HG03378 (cell line): ENCODE measurements around the gene HAX1.

Experiments used
- ATAC-seq: cut with Tn5 transposase; IDR thresholded peaks from one replicate; pipeline ENCODE4 v1.9.1; 2021; ENCODE audit warnings: mild to moderate bottlenecking, moderate library complexity; ENCODE audit not compliant: unreplicated experiment

HAX1 gene

DNA sequence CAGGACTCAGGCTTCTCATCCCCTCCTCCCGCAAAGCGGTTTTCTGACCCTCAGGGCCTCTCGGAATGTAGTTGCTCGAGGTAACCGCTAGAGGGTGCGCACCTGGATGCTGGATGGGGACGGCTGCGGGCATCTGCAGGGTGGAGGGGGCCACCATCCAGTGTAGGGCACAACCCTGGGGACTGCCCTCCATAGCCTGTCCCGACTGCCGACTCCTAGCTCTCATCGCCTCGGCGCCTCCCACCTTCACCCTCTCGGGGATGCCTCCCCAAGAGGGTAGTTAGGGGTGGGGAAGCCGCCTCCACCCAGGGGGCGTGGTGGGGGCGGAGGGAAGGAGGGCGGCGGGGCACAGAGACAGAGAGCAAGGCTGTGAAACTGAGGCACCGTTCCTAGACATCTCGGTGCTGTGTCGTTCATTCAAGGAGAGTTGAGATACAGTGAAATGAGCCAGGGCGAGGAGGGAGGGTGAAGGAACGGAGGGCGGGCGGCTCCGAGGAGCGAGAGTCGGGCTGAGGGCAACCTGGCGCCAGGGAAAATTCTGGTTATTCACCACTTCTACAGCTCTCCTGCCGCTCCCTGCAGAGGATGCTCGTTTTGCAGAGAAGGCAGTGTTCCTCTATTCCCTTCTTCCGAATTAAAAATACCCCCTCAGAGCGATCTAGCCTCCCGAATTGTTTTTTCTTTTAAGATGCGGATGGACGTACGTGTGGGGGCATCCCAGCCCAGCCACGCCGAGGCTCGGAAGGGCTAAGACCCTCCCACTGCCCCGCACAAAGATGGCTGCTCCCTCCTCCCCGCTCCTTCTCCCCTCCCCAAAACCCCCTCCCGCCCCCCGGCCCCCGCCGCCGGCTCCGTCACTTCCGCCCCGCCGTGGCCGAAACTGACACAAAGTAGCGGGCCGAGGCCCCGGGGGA lies 52.5 kb downstream of the HAX1 start, which contains the start of gene ATP8B2:
ATP8B2 (plus strand) TSS at position 857 of the 914 bp plus-strand sequence. CDS start 2,617 bp downstream, outside the sequence.
- no peak for ATAC-seq
